Endodermal cell (in vitro differentiated cells): Measurements from ENCODE around the gene PPP1CA. TPM values are rescaled to one million over a fixed set of nuclear protein-coding genes. Genes with fewer than 3 reads are reported as not detected.

Source experiments
- DNase-seq: peaks from one replicate; pipeline ENCODE4 v3.0.0-alpha.2; 2017
- H3K27ac ChIP-seq: 2 replicates; pipeline ENCODE4 v1.5.1; 2013; ENCODE audit warnings: mild to moderate bottlenecking, low read depth, low read length, moderate library complexity
- H3K27me3 ChIP-seq: 2 replicates; pipeline ENCODE4 v1.6.1; 2013; ENCODE audit warnings: mild to moderate bottlenecking, low read length, moderate library complexity; ENCODE audit not compliant: insufficient read depth, control insufficient read depth, poor library complexity, severe bottlenecking
- H3K36me3 ChIP-seq: 2 replicates; pipeline ENCODE4 v1.7.0; 2013; ENCODE audit warnings: mild to moderate bottlenecking, low read length, moderate library complexity; ENCODE audit not compliant: control insufficient read depth, insufficient read depth
- H3K4me1 ChIP-seq: one replicate; pipeline ENCODE4 v1.7.0; 2013; ENCODE audit warnings: low read length; ENCODE audit not compliant: control insufficient read depth, insufficient read depth
- H3K4me3 ChIP-seq: 2 replicates; pipeline ENCODE4 v1.5.1; 2013; ENCODE audit warnings: mild to moderate bottlenecking, low read length, moderate library complexity
- H3K9ac ChIP-seq: 2 replicates; pipeline ENCODE4 v1.6.1; 2013; ENCODE audit warnings: mild to moderate bottlenecking, low read length, moderate library complexity; ENCODE audit not compliant: poor library complexity, severe bottlenecking; ENCODE audit errors: extremely low read depth
- H3K9me3 ChIP-seq: 2 replicates; pipeline ENCODE4 v1.6.1; 2013; ENCODE audit warnings: mild to moderate bottlenecking, low read length, moderate library complexity; ENCODE audit not compliant: control insufficient read depth
- H3K27ac Mint-ChIP-seq: 2 replicates; pipeline ENCODE4 v1.8.0; 2020; ENCODE audit warnings: mixed read lengths
- H3K27me3 Mint-ChIP-seq: 2 replicates; pipeline ENCODE4 v1.8.0; 2021; ENCODE audit warnings: mild to moderate bottlenecking, mixed read lengths; ENCODE audit not compliant: insufficient read depth
- H3K36me3 Mint-ChIP-seq: 2 replicates; pipeline ENCODE4 v1.8.0; 2020; ENCODE audit warnings: low read depth, mixed read lengths
- H3K4me1 Mint-ChIP-seq: 2 replicates; pipeline ENCODE4 v1.8.0; 2020; ENCODE audit warnings: mixed read lengths
- H3K4me3 Mint-ChIP-seq: 2 replicates; pipeline ENCODE4 v1.8.0; 2020; ENCODE audit warnings: mild to moderate bottlenecking, moderate library complexity, mixed read lengths
- H3K9me3 Mint-ChIP-seq: 2 replicates; pipeline ENCODE4 v1.8.0; 2020; ENCODE audit warnings: mild to moderate bottlenecking, mixed read lengths
- CTCF ChIP-seq: fragments of 200-600 bp; sonication (generic); conservative IDR thresholded peaks from 2 replicates; pipeline ENCODE4 v1.5.0; 2021; ENCODE audit warnings: antibody characterized with exemption, mild to moderate bottlenecking
- WGBS, 2 experiments: methylation state at CpG; one replicate each; pipeline versions ENCODE4 v1.1.5 to v1.1.7; 2013; ENCODE audit warnings: missing lambda C conversion rate in 2 of 2, mixed read lengths in 1 of 2; ENCODE audit not compliant: insufficient coverage in 1 of 2, insufficient read length in 1 of 2; 5-methylcytosine and 5-hydroxymethylcytosine counted together
- total RNA-seq, 2 donors: library from RNA; stranded (reverse); fragmentation: NEBNext Ultra II Directional in 1 of 2; extraction: Animal tissue kit (Norgen Biotek cat#: 25700) in 1 of 2; gene quantifications; 2 replicates in 1 of 2; 3 replicates in 1 of 2; pipeline ENCODE4 v1.2.1, GENCODE V29; 2021

The PPP1CA gene
- total RNA-seq, 2 donors from 2014 or later, result 182 to 212 TPM

DNA sequence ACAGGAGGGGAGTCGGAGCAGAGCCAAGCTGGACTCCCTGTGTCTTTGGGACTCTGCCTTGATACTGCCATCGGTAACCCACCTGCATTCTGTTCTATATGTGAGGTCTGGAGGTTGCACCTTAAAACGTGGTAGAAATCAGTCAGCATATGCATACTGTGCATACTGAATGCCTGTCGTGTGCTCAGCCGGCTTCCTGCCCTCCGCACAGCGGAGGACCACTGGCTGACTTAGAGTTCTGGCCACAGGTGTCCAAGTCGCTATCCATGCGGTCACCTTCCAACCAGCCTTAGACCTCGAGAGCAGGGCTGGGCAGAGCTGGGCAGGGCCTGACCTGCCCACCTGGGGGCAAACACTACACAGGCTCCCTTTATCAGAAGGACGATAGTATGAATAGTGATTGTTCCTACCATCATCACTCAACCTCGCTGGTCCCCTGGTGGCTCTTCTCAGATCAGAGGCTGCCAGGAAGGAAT, 6.1 kb upstream of the PPP1CA start:
- no peaks in the 10 kb centered on the region for H3K27me3 ChIP-seq
- H3K27me3 Mint-ChIP-seq, result peaks cover 15% of the 10 kb centered on the region
- 83 to 88% methylated on average over 9 to 12 of the region's 12 CpGs for WGBS, 2 experiments
- no peak for DNase-seq
- no peak overlapping the region for H3K4me3 Mint-ChIP-seq
- no peaks in the 10 kb centered on the region for H3K9me3 ChIP-seq
- no peak overlapping the region for H3K27ac ChIP-seq
- peaks cover 14% of the 10 kb centered on the region for H3K4me1 ChIP-seq
- H3K4me1 Mint-ChIP-seq, result peaks cover 7% of the 10 kb centered on the region
- H3K4me3 ChIP-seq, result no peak overlapping the region
- H3K36me3 Mint-ChIP-seq, result no peaks in the 10 kb centered on the region
- no peaks in the 10 kb centered on the region for H3K36me3 ChIP-seq
- TF ChIP-seq CTCF, result no peak
- no peak overlapping the region for H3K27ac Mint-ChIP-seq
- H3K9me3 Mint-ChIP-seq, result no peaks in the 10 kb centered on the region
- no peak overlapping the region for H3K9ac ChIP-seq

GRCh38 chr11:67406969-67407687, 5.5 kb upstream of the PPP1CA start:
- no peak for TF ChIP-seq CTCF

GRCh38 chr11:67406420-67406968, 4.8 kb upstream of the PPP1CA start:
- Histone ChIP-seq H3K9me3 (no peaks in the 10 kb centered on the region), H3K27ac (no peak overlapping the region), H3K9ac (no peak overlapping the region), H3K4me3 (no peak overlapping the region), H3K36me3 (no peaks in the 10 kb centered on the region), H3K27me3 (no peaks in the 10 kb centered on the region), H3K4me1 (peaks cover 11% of the 10 kb centered on the region)
- Mint-ChIP-seq H3K27ac (no peak overlapping the region), H3K9me3 (no peaks in the 10 kb centered on the region), H3K36me3 (no peaks in the 10 kb centered on the region), H3K4me1 (peaks cover 6% of the 10 kb centered on the region), H3K4me3 (no peak overlapping the region), H3K27me3 (peaks cover 5% of the 10 kb centered on the region)
- DNase-seq, result no peak
- no peak for TF ChIP-seq CTCF
- WGBS, 2 experiments, result 90% methylated on average over 18 of the region's 18 CpGs; no CpG with 5 or more reads in 1 of the 2 experiments

More at GRCh38 chr11:67406969-67407687, 5.5 kb upstream of the PPP1CA start:
- Mint-ChIP-seq H3K27ac (no peak overlapping the region), H3K9me3 (no peaks in the 10 kb centered on the region), H3K4me1 (peaks cover 7% of the 10 kb centered on the region), H3K4me3 (no peak overlapping the region), H3K27me3 (peaks cover 9% of the 10 kb centered on the region), H3K36me3 (no peaks in the 10 kb centered on the region)
- Histone ChIP-seq H3K4me1 (peaks cover 14% of the 10 kb centered on the region), H3K9me3 (no peaks in the 10 kb centered on the region), H3K9ac (no peak overlapping the region), H3K27ac (no peak overlapping the region), H3K4me3 (no peak overlapping the region), H3K27me3 (no peaks in the 10 kb centered on the region), H3K36me3 (no peaks in the 10 kb centered on the region)
- WGBS, 2 experiments, result 82 to 88% methylated on average over 5 to 12 of the region's 12 CpGs
- DNase-seq, result no peak
